SU-DHL-6 (cell line): ENCODE data around the gene LEMD2.
"Not testable (repeated sequence)": the region's sequence is repeated elsewhere in the genome, so short reads cannot be mapped to it uniquely, and the experiment has no call there.

Experiments used
- H2AFZ ChIP-seq: fragments of 200-600 bp; sonication (generic); 2 replicates; pipeline ENCODE4 v1.6.1; 2014; ENCODE audit warnings: low read depth, mild to moderate bottlenecking, moderate library complexity, mixed read lengths, antibody characterized with exemption, low read length; ENCODE audit not compliant: severe bottlenecking
- H3F3A ChIP-seq: fragments of 200-600 bp; shearing (Covaris generic); 2 replicates; pipeline ENCODE4 v1.6.0; 2016; ENCODE audit warnings: antibody characterized with exemption, mild to moderate bottlenecking; ENCODE audit not compliant: insufficient read depth
- H3K27ac ChIP-seq: fragments of 200-600 bp; sonication (generic); 2 replicates; pipeline ENCODE4 v1.5.1; 2016; ENCODE audit warnings: low read depth, mild to moderate bottlenecking, low read length, moderate library complexity, mixed read lengths
- H3K27me3 ChIP-seq: fragments of 200-600 bp; sonication (generic), shearing (Covaris generic); 2 replicates; pipeline ENCODE4 v1.6.0; 2014; ENCODE audit warnings: mild to moderate bottlenecking, low read length
- H3K36me3 ChIP-seq: fragments of 200-600 bp; sonication (generic); 2 replicates; pipeline ENCODE4 v1.6.1; 2014; ENCODE audit warnings: mild to moderate bottlenecking, low read length, mixed read lengths
- H3K4me2 ChIP-seq: fragments of 300-600, 200-600 bp; shearing (Covaris generic), sonication (generic); 2 replicates; pipeline ENCODE4 v1.6.0; 2014; ENCODE audit warnings: low read length, low read depth, mild to moderate bottlenecking; ENCODE audit not compliant: poor library complexity, severe bottlenecking
- H3K4me3 ChIP-seq: fragments of 200-600 bp; sonication (generic); 2 replicates; pipeline ENCODE4 v1.5.1; 2014; ENCODE audit warnings: antibody characterized with exemption, low read length, mild to moderate bottlenecking, mixed read lengths; ENCODE audit not compliant: insufficient read depth, poor library complexity, severe bottlenecking
- H3K79me2 ChIP-seq: fragments of 200-600 bp; sonication (generic); 2 replicates; pipeline ENCODE4 v1.6.1; 2014; ENCODE audit warnings: mild to moderate bottlenecking, low read length, moderate library complexity; ENCODE audit not compliant: insufficient read depth
- H3K9ac ChIP-seq: fragments of 200-600 bp; sonication (generic); 2 replicates; pipeline ENCODE4 v1.7.0; 2014; ENCODE audit warnings: mild to moderate bottlenecking, low read length
- H3K9me2 ChIP-seq: fragments of 200-600 bp; sonication (generic); replicated peaks from 2 replicates; pipeline ENCODE4 v1.6.1; 2014; ENCODE audit warnings: low read length; ENCODE audit not compliant: insufficient read depth
- H3K9me3 ChIP-seq: fragments of 200-600 bp; sonication (generic); 2 replicates; pipeline ENCODE4 v1.6.1; 2014; ENCODE audit warnings: low read length, mixed read lengths; ENCODE audit not compliant: insufficient read depth
- H4K20me1 ChIP-seq: fragments of 200-600 bp; sonication (generic); 2 replicates; pipeline ENCODE4 v1.6.1; 2014; ENCODE audit warnings: low read depth, mild to moderate bottlenecking, antibody characterized with exemption, low read length, moderate library complexity, mixed read lengths
- CTCF ChIP-seq: fragments of 200-600 bp; sonication (generic); IDR thresholded peaks from one replicate; pipeline ENCODE4 v1.5.1; 2017; ENCODE audit warnings: antibody characterized with exemption, mild to moderate bottlenecking, low read length, moderate library complexity; ENCODE audit not compliant: insufficient read depth, poor library complexity, severe bottlenecking
- EZH2phosphoT487 ChIP-seq: fragments of 200-600 bp; sonication (generic), shearing (Covaris generic); conservative IDR thresholded peaks from 2 replicates; pipeline ENCODE4 v1.6.1; 2018; ENCODE audit warnings: mild to moderate bottlenecking, antibody characterized with exemption, low read length, moderate library complexity, mixed read lengths

LEMD2 gene

DNA sequence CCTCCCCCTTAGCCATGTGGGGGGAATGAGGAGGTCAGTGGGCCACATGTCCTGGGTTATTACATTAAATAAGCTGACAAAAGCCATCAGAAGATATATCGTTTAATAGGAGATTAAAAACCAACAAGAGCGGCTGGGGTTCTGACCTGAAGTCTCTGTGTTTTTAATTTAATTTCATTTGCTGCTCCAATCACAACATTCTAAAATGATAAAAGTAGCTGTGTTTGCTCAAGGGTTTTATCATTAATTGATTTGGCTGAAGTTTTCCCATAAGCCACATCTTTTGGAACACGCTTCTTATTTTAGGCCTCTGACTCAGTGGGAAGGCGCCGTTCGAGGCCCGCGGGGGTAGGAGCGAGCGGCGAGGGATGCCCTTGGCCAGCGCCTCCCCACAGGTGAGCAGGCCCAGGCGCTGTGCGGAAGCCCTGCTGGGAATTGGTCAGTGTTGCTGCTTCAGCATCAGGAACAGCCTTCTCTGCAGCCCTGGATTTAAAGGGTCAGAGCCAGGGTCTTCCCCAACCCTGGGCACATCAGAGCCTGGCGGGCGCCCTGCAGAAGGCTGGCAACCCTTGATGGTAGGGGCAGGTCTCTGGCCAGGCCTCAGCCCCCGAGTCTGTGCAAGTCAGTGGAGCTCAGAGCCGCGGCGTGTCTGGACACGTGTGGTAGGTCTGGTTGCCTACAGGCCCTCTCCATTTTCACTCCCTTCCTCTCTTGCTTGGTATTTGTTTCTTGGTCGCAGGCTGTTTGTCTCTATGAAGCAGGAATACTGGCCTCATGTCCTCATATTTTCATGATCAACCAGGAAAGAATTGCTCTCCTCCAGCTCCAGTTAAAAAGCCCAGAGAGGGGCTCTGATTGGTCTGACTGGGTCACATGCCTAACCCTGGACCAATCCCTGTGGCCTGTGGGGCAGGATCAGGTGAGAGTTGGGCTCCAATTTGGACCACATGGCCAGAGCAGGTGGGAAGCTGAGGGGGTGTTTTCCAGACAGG is 45.8 kb upstream of the LEMD2 start:
- H3K9me2 ChIP-seq = no peaks in the 10 kb centered on the region
- no peaks in the 10 kb centered on the region for H4K20me1 ChIP-seq
- H3F3A ChIP-seq = no peaks in the 10 kb centered on the region
- no peaks in the 10 kb centered on the region for H3K79me2 ChIP-seq
- H3K36me3 ChIP-seq = no peaks in the 10 kb centered on the region
- no peak overlapping the region for H3K27ac ChIP-seq
- H3K27me3 ChIP-seq = no peaks in the 10 kb centered on the region
- H3K9ac ChIP-seq = no peak overlapping the region
- no peaks in the 10 kb centered on the region for H3K9me3 ChIP-seq
- H2AFZ ChIP-seq = no peak overlapping the region
- no peak overlapping the region for H3K4me3 ChIP-seq
- TF ChIP-seq EZH2phosphoT487 (no peak), CTCF (no peak)
- no peak overlapping the region for H3K4me2 ChIP-seq

GRCh38 chr6:33833599-33833998 is 44.7 kb upstream of the LEMD2 start:
- H3K27ac ChIP-seq = no peak overlapping the region

DNA sequence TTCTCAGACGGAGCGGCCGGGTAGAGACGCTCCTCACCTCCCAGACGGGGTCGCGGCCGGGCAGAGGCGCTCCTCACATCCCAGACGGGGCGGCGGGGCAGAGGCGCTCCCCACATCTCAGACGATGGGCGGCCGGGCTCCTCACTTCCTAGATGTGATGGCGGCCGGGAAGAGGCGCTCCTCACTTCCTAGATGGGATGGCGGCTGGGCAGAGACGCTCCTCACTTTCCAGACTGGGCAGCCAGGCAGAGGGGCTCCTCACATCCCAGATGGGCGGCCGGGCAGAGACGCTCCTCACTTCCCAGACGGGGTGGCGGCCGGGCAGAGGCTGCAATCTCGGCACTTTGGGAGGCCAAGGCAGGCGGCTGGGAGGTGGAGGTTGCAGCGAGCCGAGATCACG is 43.9 kb upstream of the LEMD2 start:
- H3K36me3 ChIP-seq, H3K4me3 ChIP-seq, H2AFZ ChIP-seq, H4K20me1 ChIP-seq, H3K9me2 ChIP-seq, H3K9ac ChIP-seq, H3K27ac ChIP-seq, H3K4me2 ChIP-seq, H3F3A ChIP-seq, H3K79me2 ChIP-seq, H3K27me3 ChIP-seq, H3K9me3 ChIP-seq: not testable (repeated sequence)

More at GRCh38 chr6:33833599-33833998, 44.7 kb upstream of the LEMD2 start:
- Histone ChIP-seq H3K9me3 (no peaks in the 10 kb centered on the region), H3F3A (no peaks in the 10 kb centered on the region), H3K4me3 (no peak overlapping the region), H4K20me1 (no peaks in the 10 kb centered on the region), H3K27me3 (no peaks in the 10 kb centered on the region), H2AFZ (no peak overlapping the region), H3K9me2 (no peaks in the 10 kb centered on the region), H3K79me2 (no peaks in the 10 kb centered on the region), H3K36me3 (no peaks in the 10 kb centered on the region), H3K4me2 (no peak overlapping the region), H3K9ac (no peak overlapping the region)
- no peak for TF ChIP-seq EZH2phosphoT487
- TF ChIP-seq CTCF = no peak

DNA sequence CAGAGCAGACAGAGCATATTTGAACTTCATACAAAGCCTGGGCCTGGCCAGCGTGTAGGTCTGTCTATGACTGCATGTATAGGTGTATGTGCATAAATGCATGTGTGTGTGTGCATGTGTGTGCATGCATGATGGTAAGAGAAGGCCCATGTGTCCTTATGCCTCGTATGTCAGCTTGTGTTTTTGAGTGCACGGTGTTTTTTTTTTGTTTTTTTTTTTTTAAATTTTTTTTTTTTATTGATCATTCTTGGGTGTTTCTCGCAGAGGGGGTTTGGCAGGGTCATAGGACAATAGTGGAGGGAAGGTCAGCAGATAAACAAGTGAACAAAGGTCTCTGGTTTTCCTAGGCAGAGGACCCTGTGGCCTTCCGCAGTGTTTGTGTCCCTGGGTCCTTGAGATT is 42.8 kb upstream of the LEMD2 start:
- not testable (repeated sequence) for H3K9ac ChIP-seq, H3K9me3 ChIP-seq, H3K27ac ChIP-seq

More for the DNA sequence above, 42.8 kb upstream of the LEMD2 start:
- not testable (repeated sequence) for H3K27me3 ChIP-seq, H3K4me3 ChIP-seq, H3K9me2 ChIP-seq, H2AFZ ChIP-seq, H4K20me1 ChIP-seq, H3F3A ChIP-seq, H3K79me2 ChIP-seq, H3K4me2 ChIP-seq, H3K36me3 ChIP-seq
